HL-60 (cell line): ENCODE measurements around the gene PRKAG2.

Source experiments
- CTCF ChIP-seq: IDR thresholded peaks from one replicate; pipeline ENCODE4 v1.5.1; 2011; ENCODE audit warnings: low read length, control low read depth, inconsistent platforms; ENCODE audit not compliant: insufficient read depth
- GABPA ChIP-seq: IDR thresholded peaks from 2 replicates; pipeline ENCODE4 v1.6.1; 2012; ENCODE audit warnings: low read depth
- POLR2AphosphoS5 ChIP-seq: IDR thresholded peaks from 2 replicates; pipeline ENCODE4 v1.6.1; 2012; ENCODE audit warnings: low read depth
- REST ChIP-seq: IDR thresholded peaks from 2 replicates; pipeline ENCODE4 v1.6.1; 2012; ENCODE audit warnings: low read depth; ENCODE audit not compliant: insufficient replicate concordance
- SPI1 ChIP-seq: IDR thresholded peaks from 2 replicates; pipeline ENCODE4 v1.6.1; 2012; ENCODE audit warnings: low read depth, mild to moderate bottlenecking, borderline replicate concordance

- TF ChIP-seq CTCF (no peak), POLR2AphosphoS5 (no peak), GABPA (no peak), REST (no peak), SPI1 (no peak)
Observed at GRCh38 chr7:151897951-151898686, 21.2 kb upstream of the PRKAG2 start.
